T-cell (primary cell): ENCODE data around the gene NANP. TPM values are rescaled to one million over a fixed set of nuclear protein-coding genes. Genes with fewer than 3 reads are reported as not detected.

Experiments
- ATAC-seq, 4 experiments: fragments of 200-7000 bp in 3 of 4; fragments of 150-1000 bp in 1 of 4; cut with Tn5 transposase; replicated peaks in 1 of 4; 1 replicate in 3 of 4; 2 replicates in 1 of 4; pipeline ENCODE4 v1.10.0; 2021; ENCODE audit warnings: moderate library complexity in 3 of 4, mild to moderate bottlenecking in 2 of 4, moderate number of reproducible peaks in 1 of 4
- CTCF ChIA-PET, 2 donors: fragments of 300-600 bp; sonication (Branson Sonifier 250); formaldehyde crosslinking; loops; one replicate each; lab custom pipeline; 2022; ENCODE audit warnings: antibody characterized with exemption in 2 of 2; lab: Charles Lee
- POLR2A ChIA-PET, 2 donors: fragments of 300-600 bp; sonication (Branson Sonifier 250); formaldehyde crosslinking; loops; one replicate each; lab custom pipeline; 2022; ENCODE audit warnings: antibody characterized with exemption in 2 of 2; lab: Charles Lee
- DNase-seq, 35 experiments: peaks; one replicate each; pipeline versions ENCODE4 v3.0.0 to v3.0.0-alpha.2; 2013 to 2023
- H3K27ac ChIP-seq: one replicate; pipeline ENCODE4 v1.5.1; 2013; ENCODE audit warnings: low read length
- H3K27me3 ChIP-seq, 2 experiments: replicated peaks in 1 of 2; 1 replicate in 1 of 2; 2 replicates in 1 of 2; pipeline versions ENCODE4 v1.6.1 to v1.7.0; 2013; ENCODE audit warnings: low read length in 1 of 2, mixed read lengths in 1 of 2; ENCODE audit not compliant: control insufficient read depth in 2 of 2, insufficient read depth in 2 of 2; ENCODE audit errors: extremely low read depth in 1 of 2
- H3K36me3 ChIP-seq, 2 donors: 1 replicate in 1 of 2; 2 replicates in 1 of 2; pipeline versions ENCODE4 v1.6.1 to v1.7.0; 2013; ENCODE audit warnings: low read length in 1 of 2; ENCODE audit not compliant: control insufficient read depth in 2 of 2, insufficient read depth in 1 of 2; ENCODE audit errors: extremely low read depth in 1 of 2
- H3K4me1 ChIP-seq, 2 experiments: 1 replicate in 1 of 2; 2 replicates in 1 of 2; pipeline versions ENCODE4 v1.6.1 to v1.7.0; 2013; ENCODE audit warnings: low read length in 2 of 2, mixed read lengths in 1 of 2; ENCODE audit not compliant: insufficient read depth in 2 of 2, control insufficient read depth in 1 of 2; ENCODE audit errors: extremely low read depth in 1 of 2
- H3K4me3 ChIP-seq, 2 donors: 1 replicate in 1 of 2; 2 replicates in 1 of 2; pipeline versions ENCODE4 v1.5.1 to v1.7.0; 2013; ENCODE audit warnings: mild to moderate bottlenecking in 2 of 2, low read length in 1 of 2, moderate library complexity in 1 of 2; ENCODE audit not compliant: control insufficient read depth in 1 of 2; ENCODE audit errors: extremely low read depth in 1 of 2
- H3K9me3 ChIP-seq: 2 replicates; pipeline ENCODE4 v1.7.0; 2013
- H3K27ac Mint-ChIP-seq, 2 donors: one replicate each; pipeline ENCODE4 v1.8.0; 2020 to 2021; ENCODE audit warnings: mild to moderate bottlenecking in 2 of 2, mixed read lengths in 2 of 2
- H3K27me3 Mint-ChIP-seq, 2 donors: one replicate each; pipeline ENCODE4 v1.8.0; 2021 to 2022; ENCODE audit warnings: mixed read lengths in 2 of 2
- H3K36me3 Mint-ChIP-seq: one replicate; pipeline ENCODE4 v1.8.0; 2021; ENCODE audit warnings: mixed read lengths
- H3K4me1 Mint-ChIP-seq, 3 donors: one replicate each; pipeline ENCODE4 v1.8.0; 2020 to 2022; ENCODE audit warnings: mixed read lengths in 3 of 3, mild to moderate bottlenecking in 1 of 3
- H3K4me3 Mint-ChIP-seq, 3 donors: one replicate each; pipeline ENCODE4 v1.8.0; 2020 to 2022; ENCODE audit warnings: mild to moderate bottlenecking in 3 of 3, mixed read lengths in 3 of 3, moderate library complexity in 3 of 3
- H3K9me3 Mint-ChIP-seq, 3 donors: one replicate each; pipeline ENCODE4 v1.8.0; 2020 to 2022; ENCODE audit warnings: mixed read lengths in 3 of 3
- WGBS: methylation state at CpG from one replicate; pipeline ENCODE4 v1.1.5; 2013; ENCODE audit warnings: missing lambda C conversion rate; ENCODE audit not compliant: insufficient coverage; 5-methylcytosine and 5-hydroxymethylcytosine counted together
- total RNA-seq, 35 experiments: library from RNA in 6 of 35; stranded (reverse) in 6 of 35; fragments of 120-200 nt in 1 of 35; gene quantifications; one replicate each; pipeline versions ENCODE4 v1.2.1 to v1.2.4 and lab custom pipeline; 2013 to 2026

The NANP gene
- total RNA-seq, 5 donors from 2014 or later (not counting 1 experiment from before 2014, with no cell fraction given), result 0.96 to 1.9 (median 1.7) TPM

DNA sequence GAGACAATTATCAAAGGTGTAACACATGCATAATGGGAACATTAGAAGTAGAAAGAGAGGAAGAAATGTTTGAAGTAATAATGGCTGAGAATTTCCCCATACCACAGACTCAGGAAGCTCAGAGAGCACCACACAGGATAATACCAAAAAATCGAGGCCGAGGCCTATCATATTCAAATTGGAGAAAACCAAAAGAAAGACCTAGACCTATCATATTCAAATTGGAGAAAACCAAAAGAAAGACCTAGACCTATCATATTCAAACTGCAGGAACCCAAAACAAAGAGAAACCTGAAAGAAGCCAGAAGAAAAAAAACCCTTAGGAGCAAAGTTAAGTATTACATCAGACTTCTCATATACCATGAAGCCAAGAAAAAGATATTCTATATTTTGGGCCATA, 56.5 kb downstream of the NANP start:
- Mint-ChIP-seq H3K9me3 (peaks cover 0 to 3% (median 0%) of the 10 kb centered on the region in 3 donors), H3K4me1 (peaks cover 4 to 7% (median 6%) of the 10 kb centered on the region in 3 donors), H3K27ac (no peak overlapping the region), H3K4me3 (no peak overlapping the region), H3K36me3 (no peaks in the 10 kb centered on the region), H3K27me3 (no peaks in the 10 kb centered on the region)
- H3K27me3 ChIP-seq, result no peaks in the 10 kb centered on the region
- no CpG with 5 or more reads among the region's 2 CpGs for WGBS
- no peak overlapping the region for H3K4me3 ChIP-seq
- no peaks in the 10 kb centered on the region for H3K36me3 ChIP-seq
- no peak for ATAC-seq
- CTCF ChIA-PET, result no interaction called here
- H3K27ac ChIP-seq, result no peak overlapping the region
- no peak for DNase-seq
- H3K4me1 ChIP-seq, result no peaks in the 10 kb centered on the region
- no peaks in the 10 kb centered on the region for H3K9me3 ChIP-seq
- POLR2A ChIA-PET, result no interaction called here

DNA sequence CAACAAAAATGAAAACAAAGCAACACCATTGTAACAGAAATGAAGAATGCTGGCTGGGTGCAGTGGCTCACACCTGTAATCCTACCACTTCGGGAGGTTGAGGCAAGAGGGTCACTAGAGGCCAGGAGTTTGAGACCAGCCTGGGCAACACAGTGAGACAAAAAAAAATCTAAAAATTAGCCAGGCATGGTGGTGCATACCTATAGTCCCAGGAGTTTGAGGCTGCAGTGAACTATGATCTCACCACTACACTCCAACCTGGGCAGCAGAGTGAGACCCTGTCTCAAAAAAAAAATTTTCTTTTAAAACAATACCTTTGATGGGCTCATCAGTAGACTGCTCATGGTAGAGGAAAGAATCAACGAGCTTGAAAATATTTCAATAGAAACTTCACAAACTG, 57.0 kb downstream of the NANP start:
- Histone ChIP-seq H3K27me3 (no peaks in the 10 kb centered on the region), H3K27ac (no peak overlapping the region), H3K4me3 (no peak overlapping the region), H3K9me3 (no peaks in the 10 kb centered on the region), H3K36me3 (no peaks in the 10 kb centered on the region), H3K4me1 (no peaks in the 10 kb centered on the region)
- POLR2A ChIA-PET, result no interaction called here
- CTCF ChIA-PET, result no interaction called here
- Mint-ChIP-seq H3K4me1 (peaks cover 4 to 7% (median 6%) of the 10 kb centered on the region in 3 donors), H3K9me3 (peaks cover 0 to 3% (median 0%) of the 10 kb centered on the region in 3 donors), H3K36me3 (no peaks in the 10 kb centered on the region), H3K4me3 (no peak overlapping the region), H3K27ac (no peak overlapping the region), H3K27me3 (no peaks in the 10 kb centered on the region)
- no peak for DNase-seq
- ATAC-seq, result no peak
- WGBS, result 80% methylated on average over 1 of the region's 2 CpGs

DNA sequence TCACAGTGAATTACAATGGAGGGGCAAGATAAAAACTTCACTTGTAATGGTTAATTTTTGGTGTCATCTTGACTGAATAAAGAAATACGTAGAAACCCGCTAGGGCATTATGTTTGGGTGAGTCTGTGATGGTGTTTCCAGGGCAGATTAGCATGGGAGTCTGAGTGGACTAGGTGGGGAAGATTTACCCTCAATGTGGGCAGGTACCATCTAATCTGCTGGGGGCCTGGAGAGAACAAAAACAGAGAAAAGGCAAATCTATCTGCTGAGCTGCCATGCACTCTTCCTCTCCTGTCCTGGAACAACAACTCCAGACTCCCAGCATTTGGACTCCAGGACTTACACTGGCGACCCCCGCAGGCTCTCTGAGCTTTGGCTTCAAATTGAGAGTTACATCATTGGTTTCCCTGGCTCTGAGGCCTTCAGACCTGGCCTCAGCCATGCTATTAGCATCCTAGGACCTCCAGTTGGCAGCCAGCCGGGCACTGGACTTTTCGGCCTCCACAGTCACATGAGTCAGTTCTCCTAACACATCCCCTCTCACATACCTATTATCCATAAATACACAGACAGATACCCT, 58.1 kb downstream of the NANP start:
- H3K4me1 Mint-ChIP-seq, result peaks cover 4 to 7% (median 6%) of the 10 kb centered on the region in 3 donors
- Histone ChIP-seq H3K27me3 (no peaks in the 10 kb centered on the region), H3K27ac (no peak overlapping the region), H3K4me1 (no peaks in the 10 kb centered on the region), H3K4me3 (no peak overlapping the region), H3K9me3 (no peaks in the 10 kb centered on the region), H3K36me3 (no peaks in the 10 kb centered on the region)
- no peaks in the 10 kb centered on the region for H3K36me3 Mint-ChIP-seq
- DNase-seq (no peak), ATAC-seq (no peak)
- POLR2A ChIA-PET, result no interaction called here
- WGBS, result 84% methylated on average over 6 of the region's 6 CpGs
- no peak overlapping the region for H3K27ac Mint-ChIP-seq
- CTCF ChIA-PET, result no interaction called here
- H3K9me3 Mint-ChIP-seq, result peaks cover 0 to 3% (median 0%) of the 10 kb centered on the region in 3 donors
- H3K4me3 Mint-ChIP-seq, result no peak overlapping the region
- H3K27me3 Mint-ChIP-seq, result no peaks in the 10 kb centered on the region

DNA sequence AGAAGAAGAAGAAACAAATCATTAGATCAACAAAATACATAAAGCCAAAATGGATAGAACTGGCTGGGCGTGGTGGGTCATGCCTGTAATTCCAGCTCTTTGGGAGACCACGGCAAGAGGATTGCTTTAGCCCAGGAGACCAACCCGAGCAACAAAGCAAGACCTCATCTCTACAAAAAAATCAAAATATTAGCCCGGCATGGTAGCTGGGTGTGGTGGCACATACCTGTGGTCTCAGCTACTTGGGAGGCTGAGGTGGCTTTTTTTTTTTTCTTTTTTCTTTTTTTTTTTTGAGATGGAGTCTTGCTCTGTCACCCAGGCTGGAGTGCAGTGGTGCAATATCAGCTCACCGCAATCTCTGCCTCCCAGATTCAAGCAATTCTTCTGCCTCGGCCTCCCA, 59.9 kb downstream of the NANP start:
- no peak for DNase-seq
- no peaks in the 10 kb centered on the region for H3K27me3 ChIP-seq
- no peaks in the 10 kb centered on the region for H3K27me3 Mint-ChIP-seq
- H3K4me1 ChIP-seq, result no peaks in the 10 kb centered on the region
- CTCF ChIA-PET, result no interaction called here
- WGBS, result 88% methylated on average over 1 of the region's 6 CpGs
- no peaks in the 10 kb centered on the region for H3K36me3 Mint-ChIP-seq
- no peak overlapping the region for H3K4me3 Mint-ChIP-seq
- POLR2A ChIA-PET, result no interaction called here
- H3K4me3 ChIP-seq, result no peak overlapping the region
- ATAC-seq, result no peak
- H3K4me1 Mint-ChIP-seq, result peaks cover 4 to 7% (median 6%) of the 10 kb centered on the region in 3 donors
- no peaks in the 10 kb centered on the region for H3K36me3 ChIP-seq
- no peak overlapping the region for H3K27ac ChIP-seq
- no peaks in the 10 kb centered on the region for H3K9me3 ChIP-seq
- no peak overlapping the region for H3K27ac Mint-ChIP-seq
- peaks cover 0 to 3% (median 0%) of the 10 kb centered on the region in 3 donors for H3K9me3 Mint-ChIP-seq

DNA sequence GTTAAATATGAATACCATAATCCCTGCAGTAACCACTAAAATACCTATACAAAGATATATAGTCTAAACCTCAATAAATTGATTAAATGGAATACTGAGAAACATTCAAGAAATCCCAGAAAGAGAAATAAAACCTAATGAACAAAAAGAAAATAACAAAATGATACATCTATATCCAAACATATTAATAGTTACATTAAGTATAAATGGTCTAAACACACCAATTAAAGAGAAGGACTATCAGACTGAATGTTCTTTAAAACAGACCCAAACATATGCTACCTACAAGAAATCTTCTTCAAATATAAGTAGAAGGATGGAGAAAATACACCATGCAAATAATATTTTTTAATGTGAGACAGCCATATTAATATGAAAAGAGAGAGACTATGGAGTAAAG, 60.5 kb downstream of the NANP start:
- no peaks in the 10 kb centered on the region for H3K27me3 ChIP-seq
- no peak overlapping the region for H3K27ac Mint-ChIP-seq
- POLR2A ChIA-PET, result no interaction called here

More for the DNA sequence above, 60.5 kb downstream of the NANP start:
- Histone ChIP-seq H3K4me3 (no peak overlapping the region), H3K9me3 (no peaks in the 10 kb centered on the region), H3K27ac (no peak overlapping the region), H3K36me3 (no peaks in the 10 kb centered on the region), H3K4me1 (no peaks in the 10 kb centered on the region)
- no peak for DNase-seq
- Mint-ChIP-seq H3K4me1 (peaks cover 4 to 7% (median 6%) of the 10 kb centered on the region in 3 donors), H3K9me3 (peaks cover 0 to 3% (median 0%) of the 10 kb centered on the region in 3 donors), H3K4me3 (no peak overlapping the region), H3K27me3 (no peaks in the 10 kb centered on the region), H3K36me3 (no peaks in the 10 kb centered on the region)
- no peak for ATAC-seq
- CTCF ChIA-PET, result no interaction called here

Other genes with a start within 250 kb of the NANP start
- gene ABHD12, start 233.2 kb downstream of the NANP start, total RNA-seq, result 10 to 100 TPM; 19.5 to 27.7 (median 22.1) TPM
- 1 to 10 TPM; 1.1 to 2.8 (median 1.2) TPM for gene GINS1, start 216.3 kb downstream of the NANP start, total RNA-seq
- 1 to 10 TPM; 1.3 to 4.8 (median 2.7) TPM for gene NINL, start 38.5 kb downstream of the NANP start, total RNA-seq
- gene ZNF337, start 72.8 kb upstream of the NANP start, total RNA-seq, result 10 to 100 TPM; 22.5 to 33.1 (median 27.0) TPM